Right atrium auricular region (tissue), 2 donors: ENCODE results near the gene HOXD13. TPM values are rescaled to one million over a fixed set of nuclear protein-coding genes. Genes with fewer than 3 reads are reported as not detected.
A peak's percentile ranks its signal among the peaks of the same experiment; 100 is the strongest.

Experiments
- DNase-seq: peaks from one replicate; pipeline ENCODE4 v3.0.0-alpha.2; 2019; ENCODE audit warnings: low spot score
- H3K27ac ChIP-seq, 2 donors: fragments of 200-600 bp; sonication (generic); 1 replicate in 1 of 2; 2 replicates in 1 of 2; pipeline ENCODE4 v1.5.1; 2016 to 2019
- H3K27me3 ChIP-seq, 2 donors: fragments of 200-600 bp; sonication (generic); one replicate each; pipeline versions ENCODE4 v1.5.1 to v1.6.0; 2017 to 2019
- H3K36me3 ChIP-seq: fragments of 200-600 bp; sonication (generic); one replicate; pipeline ENCODE4 v1.5.1; 2016
- H3K4me1 ChIP-seq, 2 donors: fragments of 200-600 bp; sonication (generic); one replicate each; pipeline versions ENCODE4 v1.5.1 to v1.6.0; 2017 to 2019
- H3K4me3 ChIP-seq, 2 donors: fragments of 200-600 bp; sonication (generic); 1 replicate in 1 of 2; 2 replicates in 1 of 2; pipeline ENCODE4 v1.5.1; 2017 to 2019; ENCODE audit warnings: mild to moderate bottlenecking in 1 of 2, moderate library complexity in 1 of 2
- H3K9me3 ChIP-seq, 2 donors: fragments of 200-600 bp; sonication (generic); one replicate each; pipeline ENCODE4 v1.5.1; 2019
- total RNA-seq, 2 donors: library from RNA; depleted of rRNA; stranded (reverse); fragments of >200 nt; gene quantifications; one replicate each; pipeline ENCODE4 v1.1.0, GENCODE V29; 2016
- TF ChIP-seq, protein P1 (sequence below), 2 donors: fragments of 200-600 bp; sonication (generic); IDR thresholded peaks; one replicate each; pipeline ENCODE4 v1.5.1; 2019; ENCODE audit warnings: antibody characterized with exemption in 2 of 2

HOXD13 gene
- total RNA-seq, 2 donors from 2014 or later: not detected

- TF ChIP-seq, protein P1, sequence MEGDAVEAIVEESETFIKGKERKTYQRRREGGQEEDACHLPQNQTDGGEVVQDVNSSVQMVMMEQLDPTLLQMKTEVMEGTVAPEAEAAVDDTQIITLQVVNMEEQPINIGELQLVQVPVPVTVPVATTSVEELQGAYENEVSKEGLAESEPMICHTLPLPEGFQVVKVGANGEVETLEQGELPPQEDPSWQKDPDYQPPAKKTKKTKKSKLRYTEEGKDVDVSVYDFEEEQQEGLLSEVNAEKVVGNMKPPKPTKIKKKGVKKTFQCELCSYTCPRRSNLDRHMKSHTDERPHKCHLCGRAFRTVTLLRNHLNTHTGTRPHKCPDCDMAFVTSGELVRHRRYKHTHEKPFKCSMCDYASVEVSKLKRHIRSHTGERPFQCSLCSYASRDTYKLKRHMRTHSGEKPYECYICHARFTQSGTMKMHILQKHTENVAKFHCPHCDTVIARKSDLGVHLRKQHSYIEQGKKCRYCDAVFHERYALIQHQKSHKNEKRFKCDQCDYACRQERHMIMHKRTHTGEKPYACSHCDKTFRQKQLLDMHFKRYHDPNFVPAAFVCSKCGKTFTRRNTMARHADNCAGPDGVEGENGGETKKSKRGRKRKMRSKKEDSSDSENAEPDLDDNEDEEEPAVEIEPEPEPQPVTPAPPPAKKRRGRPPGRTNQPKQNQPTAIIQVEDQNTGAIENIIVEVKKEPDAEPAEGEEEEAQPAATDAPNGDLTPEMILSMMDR (IDR thresholded peaks at IDR 0.05): no peak
- Histone ChIP-seq H3K4me1 (peaks cover 0 to 24% of the 10 kb centered on the region in 2 donors), H3K9me3 (no peaks in the 10 kb centered on the region), H3K27ac (peak overlapping the region; percentile 52 to 79), H3K36me3 (no peaks in the 10 kb centered on the region), H3K4me3 (peak overlapping the region; percentile 38 to 52), H3K27me3 (peaks cover 37 to 54% of the 10 kb centered on the region in 2 donors)
- DNase-seq: no peak
These were observed 38.7 kb downstream of the HOXD13 start for GRCh38 chr2:176130957-176131847.

- peaks cover 0 to 30% of the 10 kb centered on the region in 2 donors for H3K4me1 ChIP-seq
- no peaks in the 10 kb centered on the region for H3K36me3 ChIP-seq
- H3K27me3 ChIP-seq: peaks cover 37 to 60% of the 10 kb centered on the region in 2 donors
- no peaks in the 10 kb centered on the region for H3K9me3 ChIP-seq
- TF ChIP-seq, protein P1 (IDR thresholded peaks at IDR 0.05): no peak
- no peak overlapping the region for H3K27ac ChIP-seq
- H3K4me3 ChIP-seq: no peak overlapping the region
- no peak for DNase-seq
These were observed 39.3 kb downstream of the HOXD13 start for GRCh38 chr2:176131848-176132158.

GRCh38 chr2:176132205-176133171 lies 40.0 kb downstream of the HOXD13 start:
- Histone ChIP-seq H3K4me3 (peak overlapping the region in 1 of 2 donors; percentile 15), H3K9me3 (no peaks in the 10 kb centered on the region), H3K4me1 (peaks cover 0 to 34% of the 10 kb centered on the region in 2 donors), H3K27me3 (peaks cover 43 to 65% of the 10 kb centered on the region in 2 donors), H3K36me3 (no peaks in the 10 kb centered on the region), H3K27ac (no peak overlapping the region)
- no peak for DNase-seq
- TF ChIP-seq, protein P1 (IDR thresholded peaks at IDR 0.05): no peak

DNA sequence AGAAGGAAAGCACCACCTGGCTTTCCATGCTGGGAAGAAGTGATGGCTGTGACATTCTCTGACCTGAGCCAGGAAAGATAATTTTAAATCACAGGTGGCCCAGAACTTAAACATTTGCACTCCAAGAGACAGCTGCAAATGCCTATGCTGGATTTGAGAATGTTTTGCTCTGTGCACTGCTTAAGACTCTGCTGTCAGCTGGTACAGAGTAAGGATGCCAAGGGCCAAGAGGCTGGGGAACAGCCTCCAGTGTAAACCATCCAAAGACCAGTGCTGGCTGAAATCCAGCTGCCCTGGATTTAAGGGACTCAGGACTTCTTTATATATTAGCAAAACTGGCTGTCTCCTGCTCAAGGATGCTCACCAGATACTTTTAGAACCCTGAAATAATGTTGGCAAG lies 40.9 kb downstream of the HOXD13 start:
- TF ChIP-seq, protein P1 (IDR thresholded peaks at IDR 0.05): no peak
- no peaks in the 10 kb centered on the region for H3K36me3 ChIP-seq
- no peak overlapping the region for H3K27ac ChIP-seq
- H3K27me3 ChIP-seq: peaks cover 45 to 66% of the 10 kb centered on the region in 2 donors
- DNase-seq: no peak
- H3K9me3 ChIP-seq: no peaks in the 10 kb centered on the region
- peaks cover 0 to 32% of the 10 kb centered on the region in 2 donors for H3K4me1 ChIP-seq
- H3K4me3 ChIP-seq: no peak overlapping the region

GRCh38 chr2:176134035-176134434 lies 41.5 kb downstream of the HOXD13 start:
- H3K4me1 ChIP-seq: peaks cover 0 to 26% of the 10 kb centered on the region in 2 donors
- TF ChIP-seq, protein P1 (IDR thresholded peaks at IDR 0.05): no peak
- H3K9me3 ChIP-seq: no peaks in the 10 kb centered on the region
- H3K27me3 ChIP-seq: peaks cover 45 to 66% of the 10 kb centered on the region in 2 donors
- no peak overlapping the region for H3K4me3 ChIP-seq
- DNase-seq: no peak
- no peaks in the 10 kb centered on the region for H3K36me3 ChIP-seq
- no peak overlapping the region for H3K27ac ChIP-seq
